C4-2B (cell line): ENCODE results near the gene FBXL4.

Experiments
- CTCF ChIP-seq: fragments of 450-650 bp; conservative IDR thresholded peaks from 2 replicates; pipeline ENCODE4 v1.5.1; 2017; ENCODE audit warnings: mild to moderate bottlenecking
- ZFX ChIP-seq: fragments of 450-650 bp; IDR thresholded peaks from 2 replicates; pipeline ENCODE4 v1.6.1; 2017

- TF ChIP-seq CTCF: no peak
- no peak for TF ChIP-seq ZFX
Observed at GRCh38 chr6:98823428-98824161, 124.2 kb downstream of the FBXL4 start.
